Measurements from ENCODE around the gene SEMA7A. TPM values are rescaled to one million over a fixed set of nuclear protein-coding genes. Genes with fewer than 3 reads are reported as not detected.
"Not testable (repeated sequence)": the region's sequence is repeated elsewhere in the genome, so short reads cannot be mapped to it uniquely, and the experiment has no call there.

The SEMA7A gene
- total RNA-seq, 1 donor = 5.9 TPM

DNA sequence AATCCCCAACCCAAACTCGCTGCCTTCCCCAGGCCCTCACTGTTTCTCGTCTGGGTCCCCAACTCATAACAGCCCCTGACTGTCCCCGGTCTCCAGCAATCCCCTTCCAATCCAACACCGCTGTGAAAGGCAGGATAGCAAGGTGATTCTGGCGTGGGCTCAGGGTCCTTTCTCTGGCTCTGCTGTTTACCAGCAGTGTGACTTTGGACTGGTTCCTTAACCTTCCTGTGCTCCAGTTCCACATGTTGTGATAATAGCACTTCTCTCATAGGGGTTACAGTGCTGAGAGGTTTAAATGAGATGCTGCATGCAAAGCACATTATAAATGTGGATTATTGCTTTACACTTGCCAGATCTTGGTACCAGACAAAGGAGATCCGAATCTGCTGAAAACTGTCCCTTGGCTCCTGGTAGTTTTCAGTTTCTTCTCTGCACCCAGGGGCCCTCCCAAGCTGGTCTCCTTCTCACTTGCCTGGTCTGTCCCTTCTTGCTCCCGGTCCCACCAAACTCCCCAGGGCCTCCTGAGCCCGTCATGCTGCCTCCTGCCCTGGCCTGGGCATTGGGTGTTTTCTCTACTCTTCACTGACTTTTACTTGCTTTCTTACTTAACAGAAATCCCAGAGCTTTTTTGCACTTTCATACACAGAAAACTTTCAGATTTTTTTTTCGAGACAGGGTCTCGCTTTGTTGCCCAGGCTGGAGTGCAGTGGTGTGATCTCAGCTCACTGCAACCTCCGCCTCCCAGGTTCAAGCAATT is 39.5 kb downstream of the SEMA7A start:
- H3K4me1 ChIP-seq (ENCODE audit: insufficient read depth, low read length) = peaks cover 55% of the 10 kb centered on the region
- H3K9me3 ChIP-seq (ENCODE audit: low read depth, low read length) = no peaks in the 10 kb centered on the region
- no peaks in the 10 kb centered on the region for H3K27me3 ChIP-seq (ENCODE audit: insufficient read depth, low read length)
- no peak overlapping the region for H3K4me3 ChIP-seq (ENCODE audit: low read length)

DNA sequence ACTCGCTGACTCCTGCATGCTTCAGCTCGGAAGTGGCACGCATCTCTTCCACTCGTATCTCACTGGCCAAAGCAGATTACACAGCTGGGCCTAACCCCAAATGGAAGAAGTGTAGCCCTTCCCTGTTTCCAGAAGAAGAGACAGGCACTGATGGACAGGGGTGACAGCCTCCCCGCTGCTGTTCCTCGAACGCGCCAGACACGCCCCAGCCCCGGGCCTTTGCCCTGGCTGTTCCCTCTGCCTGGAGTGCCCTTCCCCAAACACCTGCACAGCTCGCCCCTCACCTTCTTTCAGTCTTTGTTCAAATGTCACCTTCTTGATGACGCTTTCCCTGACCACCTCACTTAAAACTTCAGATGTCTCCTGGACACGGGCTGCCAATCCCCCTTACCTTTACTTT is 40.3 kb downstream of the SEMA7A start:
- H3K4me3 ChIP-seq (ENCODE audit: low read length) = no peak overlapping the region
- H3K27me3 ChIP-seq (ENCODE audit: insufficient read depth, low read length) = no peaks in the 10 kb centered on the region
- H3K4me1 ChIP-seq (ENCODE audit: insufficient read depth, low read length) = peaks cover 47% of the 10 kb centered on the region
- no peaks in the 10 kb centered on the region for H3K9me3 ChIP-seq (ENCODE audit: low read depth, low read length)

DNA sequence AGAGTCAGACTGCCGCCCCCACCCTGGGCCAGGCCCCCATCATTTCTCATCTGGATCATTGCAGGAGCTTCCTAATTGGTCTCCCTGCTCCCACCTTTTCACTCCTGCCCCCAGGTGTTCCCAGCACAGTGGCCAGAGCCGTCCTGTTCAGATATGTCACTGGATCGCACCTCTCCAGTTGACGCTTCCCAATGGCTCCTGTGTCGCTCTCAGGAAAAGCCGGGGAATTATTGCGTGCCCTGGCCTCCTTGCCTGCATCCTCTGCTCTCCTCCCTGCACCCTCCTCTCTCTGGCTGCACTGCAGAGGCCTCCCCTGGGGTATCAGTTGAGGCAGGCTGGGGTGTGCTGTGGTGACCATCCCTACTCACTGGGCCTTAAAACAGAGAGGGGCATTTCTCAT is 40.9 kb downstream of the SEMA7A start:
- H3K27me3 ChIP-seq (ENCODE audit: insufficient read depth, low read length) = no peaks in the 10 kb centered on the region
- H3K4me1 ChIP-seq (ENCODE audit: insufficient read depth, low read length) = peaks cover 42% of the 10 kb centered on the region
- H3K4me3 ChIP-seq (ENCODE audit: low read length) = no peak overlapping the region
- H3K9me3 ChIP-seq (ENCODE audit: low read depth, low read length) = no peaks in the 10 kb centered on the region

DNA sequence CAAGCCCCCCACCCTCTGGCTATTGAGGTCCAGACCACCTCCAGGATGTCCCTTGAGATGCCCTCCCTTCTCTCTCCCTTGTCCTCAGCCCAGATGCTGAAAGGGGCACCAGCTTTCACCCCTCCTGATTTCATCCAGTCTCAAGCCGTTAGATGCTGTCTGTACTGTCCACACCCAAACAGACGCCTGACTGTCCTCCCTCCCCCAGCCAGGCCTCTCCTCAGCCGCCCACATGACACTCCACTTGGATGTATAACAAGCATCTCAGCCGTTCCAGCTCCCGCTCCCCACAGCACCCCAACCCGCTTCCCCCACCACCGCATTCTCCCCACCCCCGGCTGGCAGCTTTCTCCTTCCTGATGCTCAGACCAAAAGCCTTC is 41.3 kb downstream of the SEMA7A start:
- Histone ChIP-seq H3K27me3 (ENCODE audit: insufficient read depth, low read length) (no peaks in the 10 kb centered on the region), H3K4me3 (ENCODE audit: low read length) (no peak overlapping the region), H3K9me3 (ENCODE audit: low read depth, low read length) (no peaks in the 10 kb centered on the region), H3K4me1 (ENCODE audit: insufficient read depth, low read length) (peaks cover 37% of the 10 kb centered on the region)

DNA sequence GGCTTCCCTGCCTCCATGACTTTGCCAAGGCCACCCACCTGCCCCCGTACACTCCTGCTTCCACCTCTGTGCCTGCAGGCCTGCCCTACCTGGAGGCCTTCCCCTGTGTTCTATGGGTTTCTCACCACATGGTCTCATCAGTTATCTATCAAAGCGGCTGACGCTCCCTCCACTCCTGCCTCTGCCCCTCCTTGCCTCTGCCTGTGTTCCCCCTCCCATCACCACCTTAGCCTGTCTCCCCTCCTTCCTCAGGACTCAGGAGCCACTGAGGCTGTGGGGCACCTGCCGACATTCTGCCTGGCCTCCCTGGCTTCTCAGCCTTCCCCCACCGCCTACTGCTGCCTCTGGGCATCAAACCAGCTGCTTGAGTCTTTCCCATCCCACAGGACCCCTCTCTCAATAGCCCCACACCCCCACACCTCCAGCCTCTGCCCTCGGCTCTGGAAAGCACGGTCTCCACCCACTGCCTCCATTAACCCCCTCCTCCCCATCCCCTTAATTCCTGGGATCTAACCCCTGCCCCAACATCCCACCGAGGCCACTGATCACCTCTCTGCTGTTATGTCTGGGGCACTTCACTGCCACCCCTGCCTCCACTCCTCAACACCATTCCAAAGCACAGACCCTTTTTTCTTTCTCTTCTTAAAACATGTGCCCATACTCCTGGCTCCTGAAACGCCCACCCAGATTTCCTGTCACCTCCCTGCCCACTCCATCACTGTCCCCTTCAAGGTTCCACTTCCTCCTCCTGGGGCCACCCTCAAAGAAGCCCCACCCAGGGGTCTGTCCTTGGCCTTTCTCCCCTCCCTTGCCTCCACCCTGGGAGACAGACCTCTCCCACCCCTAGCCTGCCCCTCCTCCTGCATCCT is 41.9 kb downstream of the SEMA7A start:
- Histone ChIP-seq H3K4me1 (ENCODE audit: insufficient read depth, low read length) (peaks cover 31% of the 10 kb centered on the region), H3K27me3 (ENCODE audit: insufficient read depth, low read length) (no peaks in the 10 kb centered on the region), H3K4me3 (ENCODE audit: low read length) (no peak overlapping the region), H3K9me3 (ENCODE audit: low read depth, low read length) (no peaks in the 10 kb centered on the region)

DNA sequence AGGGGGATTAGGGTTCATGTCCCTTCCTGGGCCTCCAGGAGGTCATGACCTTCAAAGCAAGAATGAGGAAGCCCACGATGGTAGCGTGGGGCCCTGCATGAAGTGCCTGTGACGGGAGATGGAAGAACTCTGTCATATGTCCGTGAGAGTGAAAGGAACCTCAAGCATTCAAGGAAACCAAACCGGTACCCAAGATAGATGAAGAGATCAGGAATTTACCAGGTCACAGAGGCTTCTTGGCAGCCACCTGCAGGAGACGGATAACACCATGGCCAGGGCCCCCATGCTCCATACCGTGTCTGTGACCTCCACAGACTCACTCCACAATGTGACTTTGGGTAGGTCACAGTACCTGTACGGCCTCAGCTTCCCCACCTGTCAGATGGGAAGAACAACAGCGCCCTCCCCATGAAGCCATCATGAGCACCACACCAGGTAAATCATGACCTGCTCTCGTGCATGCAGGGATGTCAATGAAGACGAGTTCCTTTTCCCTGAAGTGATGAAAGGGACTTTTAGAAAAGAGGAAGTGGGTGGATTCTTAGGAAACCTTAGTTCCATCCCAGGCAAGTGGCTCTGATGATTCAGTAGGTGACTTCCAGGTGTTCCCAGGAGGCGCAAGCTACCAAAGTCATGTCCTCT is 43.0 kb downstream of the SEMA7A start:
- H3K9me3 ChIP-seq (ENCODE audit: low read depth, low read length) = no peaks in the 10 kb centered on the region
- H3K4me3 ChIP-seq (ENCODE audit: low read length) = no peak overlapping the region
- peaks cover 27% of the 10 kb centered on the region for H3K4me1 ChIP-seq (ENCODE audit: insufficient read depth, low read length)
- no peaks in the 10 kb centered on the region for H3K27me3 ChIP-seq (ENCODE audit: insufficient read depth, low read length)

DNA sequence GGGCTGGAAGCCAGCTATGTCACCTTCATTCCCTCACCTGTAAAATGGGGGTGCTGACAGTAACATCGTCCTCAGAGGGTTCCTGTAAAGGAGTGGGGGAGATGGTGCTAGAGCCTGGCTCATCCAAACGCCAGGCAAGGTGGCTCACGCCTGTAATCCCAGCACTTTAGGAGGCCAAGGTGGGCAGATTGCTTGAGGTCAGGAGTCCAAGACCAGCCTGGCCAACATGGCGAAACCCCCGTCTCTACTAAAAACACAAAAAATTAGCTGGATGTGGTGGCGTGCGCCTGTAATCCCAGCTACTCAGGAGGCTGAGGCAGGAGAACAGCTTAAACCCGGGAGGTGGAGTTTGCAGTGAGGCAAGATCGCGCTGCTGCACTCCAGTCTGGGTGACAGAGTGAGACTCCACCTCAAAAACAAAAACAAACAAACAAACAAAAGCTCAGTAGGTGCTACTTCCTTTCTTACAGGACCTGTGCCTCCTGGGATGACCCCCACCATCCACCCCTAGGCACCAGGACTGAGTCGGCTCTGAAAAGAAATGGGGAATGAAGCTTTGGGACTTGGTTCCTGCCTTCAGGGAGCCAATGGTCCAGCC is 43.6 kb downstream of the SEMA7A start:
- not testable (repeated sequence) for H3K4me3 ChIP-seq (ENCODE audit: low read length); H3K9me3 ChIP-seq (ENCODE audit: low read depth, low read length); H3K27me3 ChIP-seq (ENCODE audit: insufficient read depth, low read length)
- H3K4me1 ChIP-seq (ENCODE audit: insufficient read depth, low read length) = peaks cover 32% of the 10 kb centered on the region

DNA sequence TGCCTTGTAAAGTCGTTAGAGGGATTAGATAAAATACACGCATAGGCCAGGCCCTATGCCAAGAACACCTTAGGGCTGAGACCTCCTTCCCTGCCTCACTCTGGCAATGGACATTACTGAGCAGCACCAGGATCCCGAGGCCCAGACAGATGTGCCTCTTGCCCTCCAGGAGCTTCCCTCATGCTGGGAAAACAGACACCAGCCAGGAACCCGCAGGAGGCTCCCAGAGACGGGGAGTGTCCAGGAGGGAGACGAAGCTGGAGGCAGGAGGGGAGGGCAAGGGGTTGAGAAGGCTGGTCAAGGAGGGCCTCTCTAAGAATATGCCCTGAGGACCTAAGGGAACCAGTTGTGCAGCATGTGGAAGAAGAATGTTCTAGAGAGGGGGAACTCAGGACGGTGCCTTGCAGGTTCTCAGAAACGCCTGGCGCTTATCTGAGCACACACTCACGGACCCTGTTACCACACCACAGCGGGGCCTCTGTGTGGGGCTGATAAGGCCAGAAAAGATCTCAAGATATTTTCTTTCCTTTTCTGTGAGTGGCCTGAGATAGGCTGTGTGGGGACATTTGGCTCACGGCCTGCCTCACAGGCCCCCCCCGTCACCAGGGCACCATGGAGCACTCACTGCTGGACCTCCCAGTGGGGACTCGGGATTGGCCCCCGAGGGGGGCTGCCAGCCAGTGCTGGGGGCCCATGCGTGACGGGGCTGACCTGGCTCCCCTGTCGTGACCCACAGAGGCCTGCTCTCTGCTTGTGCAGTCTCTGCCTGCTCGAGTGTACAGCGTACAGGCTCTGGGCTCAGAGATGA is 44.3 kb downstream of the SEMA7A start:
- no peaks in the 10 kb centered on the region for H3K27me3 ChIP-seq (ENCODE audit: insufficient read depth, low read length)
- no peak overlapping the region for H3K4me3 ChIP-seq (ENCODE audit: low read length)
- no peaks in the 10 kb centered on the region for H3K9me3 ChIP-seq (ENCODE audit: low read depth, low read length)

DNA sequence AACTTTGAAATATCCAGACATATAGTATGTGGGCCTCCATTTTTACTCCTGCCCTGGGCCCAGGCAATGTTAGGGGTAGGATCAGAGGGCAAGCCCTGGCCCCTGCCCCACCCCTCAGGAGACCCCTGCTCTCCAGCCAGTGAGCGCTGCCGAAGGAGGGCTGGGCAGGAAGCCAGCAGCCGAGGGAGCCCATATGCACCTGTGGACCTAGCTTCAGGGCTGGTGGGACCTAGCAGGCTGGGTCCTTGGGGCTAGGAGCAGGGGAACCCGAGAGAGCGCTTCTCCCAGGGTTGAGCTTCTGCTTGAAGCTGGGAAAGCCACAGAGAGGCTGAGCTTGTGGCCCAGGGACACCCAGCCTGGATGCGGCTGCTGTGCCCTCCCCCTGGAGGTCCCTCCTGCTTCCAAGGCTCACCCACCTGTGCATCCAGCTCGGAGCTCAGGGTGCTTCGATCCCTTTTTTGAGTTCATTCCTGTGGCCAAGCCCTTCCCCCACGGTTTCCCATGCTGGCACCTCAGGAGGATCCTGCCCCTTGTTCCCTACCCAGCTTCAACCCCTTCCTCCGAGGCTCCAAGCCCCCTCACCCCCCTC is 45.3 kb downstream of the SEMA7A start:
- peaks cover 49% of the 10 kb centered on the region for H3K4me1 ChIP-seq (ENCODE audit: insufficient read depth, low read length)
- no peak overlapping the region for H3K4me3 ChIP-seq (ENCODE audit: low read length)
- H3K9me3 ChIP-seq (ENCODE audit: low read depth, low read length) = no peaks in the 10 kb centered on the region
- H3K27me3 ChIP-seq (ENCODE audit: insufficient read depth, low read length) = no peaks in the 10 kb centered on the region

More for the DNA sequence above, 44.3 kb downstream of the SEMA7A start:
- H3K4me1 ChIP-seq (ENCODE audit: insufficient read depth, low read length) = peaks cover 39% of the 10 kb centered on the region

DNA sequence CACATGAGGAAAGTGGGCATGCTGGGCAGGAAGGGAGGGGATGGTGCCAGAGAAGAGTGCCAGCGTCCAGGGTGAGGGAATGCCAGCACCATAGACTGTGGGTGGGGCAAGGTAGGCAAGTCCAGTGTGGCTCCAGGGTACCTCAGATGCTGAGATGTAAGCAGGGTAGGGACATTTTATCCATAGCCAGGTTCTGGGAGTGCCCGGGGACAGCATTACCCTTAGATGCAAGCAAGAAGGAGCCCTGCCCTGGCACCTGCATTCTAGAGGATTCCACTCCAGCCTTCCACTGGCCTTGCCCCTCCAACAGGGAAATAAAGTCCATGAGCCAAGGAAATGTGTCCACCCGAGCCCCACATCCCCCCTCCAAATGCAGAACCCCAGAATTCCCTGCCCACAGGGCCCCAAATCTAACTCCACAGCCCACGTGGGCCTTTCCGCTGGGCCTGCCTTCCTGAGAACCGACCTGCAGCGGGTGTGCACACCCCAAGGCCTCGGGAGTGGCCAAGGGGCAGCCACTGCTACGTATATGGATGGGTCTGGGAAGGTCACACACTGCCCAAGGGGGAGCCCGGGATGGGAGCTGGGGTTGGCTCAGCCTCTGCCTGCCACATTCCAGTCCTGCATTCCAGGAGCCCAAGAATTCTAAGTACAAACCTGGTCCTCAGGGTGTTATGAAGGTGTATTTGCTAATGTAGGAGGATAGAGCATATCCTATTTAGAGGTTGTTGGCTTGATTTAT is 46.0 kb downstream of the SEMA7A start:
- Histone ChIP-seq H3K4me1 (ENCODE audit: insufficient read depth, low read length) (peaks cover 55% of the 10 kb centered on the region), H3K9me3 (ENCODE audit: low read depth, low read length) (no peaks in the 10 kb centered on the region), H3K4me3 (ENCODE audit: low read length) (no peak overlapping the region), H3K27me3 (ENCODE audit: insufficient read depth, low read length) (no peaks in the 10 kb centered on the region)

DNA sequence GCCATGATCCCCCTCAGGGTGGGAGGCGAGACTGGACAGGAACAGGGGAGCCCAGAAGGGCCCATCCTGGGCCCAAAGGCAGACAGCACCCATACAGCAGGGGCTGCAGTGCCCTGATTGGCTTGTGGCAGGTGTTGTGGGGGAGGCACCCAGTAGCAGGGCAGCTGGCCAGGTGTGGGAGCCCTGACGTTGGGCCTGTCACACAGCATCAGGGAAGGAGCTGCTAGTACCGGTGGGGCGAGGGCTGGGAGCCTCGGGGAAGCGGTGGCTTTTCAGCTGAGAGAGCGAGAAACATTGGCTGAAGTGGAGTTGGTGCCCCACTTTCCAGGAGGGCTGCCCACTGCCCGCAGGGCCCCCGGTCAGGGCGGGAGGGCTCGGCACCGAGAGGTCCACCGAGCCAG is 46.6 kb downstream of the SEMA7A start:
- no peaks in the 10 kb centered on the region for H3K9me3 ChIP-seq (ENCODE audit: low read depth, low read length)
- H3K4me1 ChIP-seq (ENCODE audit: insufficient read depth, low read length) = peaks cover 53% of the 10 kb centered on the region
- no peaks in the 10 kb centered on the region for H3K27me3 ChIP-seq (ENCODE audit: insufficient read depth, low read length)
- H3K4me3 ChIP-seq (ENCODE audit: low read length) = no peak overlapping the region

DNA sequence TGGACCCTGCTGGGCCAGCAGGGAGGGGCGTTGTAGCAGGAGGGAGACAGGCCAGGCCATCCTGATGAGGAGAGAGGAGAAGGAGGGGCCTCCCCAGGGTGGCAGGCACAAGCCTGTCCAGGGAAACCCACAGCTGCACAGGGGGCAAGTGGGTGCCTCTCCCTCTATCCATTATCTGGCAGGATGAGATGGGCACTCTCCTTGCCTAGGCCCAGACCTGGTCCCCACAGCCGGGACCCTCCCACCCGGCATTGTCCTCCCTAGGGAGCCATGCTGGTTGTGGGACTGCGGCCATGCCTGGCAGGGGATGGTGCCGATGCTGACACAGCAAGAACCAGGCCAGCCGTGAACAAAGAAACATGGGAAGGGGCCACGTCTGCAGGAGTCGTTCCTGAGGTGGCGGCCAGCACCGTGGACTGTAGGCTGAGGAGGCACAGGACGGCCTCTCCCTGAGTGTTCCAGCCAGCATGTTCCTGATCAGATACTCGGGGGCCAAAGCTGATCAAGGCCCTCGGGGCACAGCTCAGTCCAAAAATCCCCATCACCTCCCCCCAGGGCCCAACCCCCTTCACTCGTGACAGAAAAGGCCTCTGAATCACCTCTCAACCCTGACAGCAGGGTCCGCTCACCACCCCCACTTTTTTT is 47.1 kb downstream of the SEMA7A start:
- Histone ChIP-seq H3K4me1 (ENCODE audit: insufficient read depth, low read length) (peaks cover 49% of the 10 kb centered on the region), H3K9me3 (ENCODE audit: low read depth, low read length) (no peaks in the 10 kb centered on the region), H3K27me3 (ENCODE audit: insufficient read depth, low read length) (no peaks in the 10 kb centered on the region), H3K4me3 (ENCODE audit: low read length) (no peak overlapping the region)

DNA sequence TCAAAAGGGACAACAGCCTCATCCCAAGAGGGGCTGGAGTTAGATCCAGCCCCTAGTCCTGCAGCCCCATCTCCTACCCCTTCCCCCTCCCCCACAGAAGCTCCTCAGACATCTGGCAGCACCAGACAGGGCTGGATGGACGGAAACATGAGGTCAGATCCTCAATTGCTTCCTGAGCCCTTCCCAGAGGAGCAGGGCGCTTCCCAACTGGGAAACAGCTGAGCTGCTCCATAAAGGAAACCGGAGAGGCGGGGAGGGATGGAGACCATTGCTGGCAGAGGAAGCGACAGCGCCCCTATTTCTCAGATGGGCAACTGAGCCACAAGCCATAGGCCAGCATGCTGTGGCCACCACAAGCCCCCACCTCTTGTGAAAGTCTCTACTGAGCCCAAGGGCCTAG is 48.0 kb downstream of the SEMA7A start:
- no peaks in the 10 kb centered on the region for H3K9me3 ChIP-seq (ENCODE audit: low read depth, low read length)
- no peaks in the 10 kb centered on the region for H3K27me3 ChIP-seq (ENCODE audit: insufficient read depth, low read length)
- peaks cover 40% of the 10 kb centered on the region for H3K4me1 ChIP-seq (ENCODE audit: insufficient read depth, low read length)
- no peak overlapping the region for H3K4me3 ChIP-seq (ENCODE audit: low read length)
